T-helper 17 cell (primary cell): ENCODE measurements around the gene CMKLR1. TPM values are rescaled to one million over a fixed set of nuclear protein-coding genes. Genes with fewer than 3 reads are reported as not detected.

Source experiments
- ATAC-seq: fragments of 150-1000 bp; cut with Tn5 transposase; 2 replicates; pipeline ENCODE4 v1.10.0; 2021; ENCODE audit warnings: mild to moderate bottlenecking, moderate library complexity
- DNase-seq, 3 donors: peaks; one replicate each; pipeline versions ENCODE4 v3.0.0 to v3.0.0-alpha.2; 2020 to 2021
- H3K9me3 ChIP-seq: one replicate; pipeline ENCODE4 v1.7.0; 2013; ENCODE audit warnings: low read length, mild to moderate bottlenecking; ENCODE audit not compliant: control insufficient read depth, poor library complexity, severe bottlenecking
- H3K27ac Mint-ChIP-seq: one replicate; pipeline ENCODE4 v1.8.0; 2022; ENCODE audit warnings: mild to moderate bottlenecking, moderate library complexity, mixed read lengths
- H3K27me3 Mint-ChIP-seq: one replicate; pipeline ENCODE4 v1.8.0; 2022; ENCODE audit warnings: mixed read lengths
- H3K36me3 Mint-ChIP-seq: one replicate; pipeline ENCODE4 v1.8.0; 2022; ENCODE audit warnings: low read depth, mixed read lengths
- H3K4me1 Mint-ChIP-seq: one replicate; pipeline ENCODE4 v1.8.0; 2022; ENCODE audit warnings: mild to moderate bottlenecking, mixed read lengths
- H3K4me3 Mint-ChIP-seq: one replicate; pipeline ENCODE4 v1.8.0; 2022; ENCODE audit warnings: mild to moderate bottlenecking, moderate library complexity, mixed read lengths
- total RNA-seq, 4 donors: library from RNA in 2 of 4; stranded (reverse) in 2 of 4; gene quantifications; one replicate each; pipeline ENCODE4 v1.2.3 and lab custom pipeline; 2022 to 2026

Gene CMKLR1
- total RNA-seq, 2 donors from 2014 or later: 0.22 TPM; not detected in 1

GRCh38 chr12:108265505-108265904 lies 73.6 kb downstream of the CMKLR1 start:
- Mint-ChIP-seq H3K36me3 (no peaks in the 10 kb centered on the region), H3K27me3 (peaks cover 10% of the 10 kb centered on the region), H3K4me1 (no peaks in the 10 kb centered on the region), H3K27ac (no peak overlapping the region), H3K4me3 (no peak overlapping the region)
- peaks cover 2% of the 10 kb centered on the region for H3K9me3 ChIP-seq
- ATAC-seq (no peak), DNase-seq (no peak)

- no peak for DNase-seq
- peaks cover under 1% of the 10 kb centered on the region for H3K27me3 Mint-ChIP-seq
- no peak for ATAC-seq
- no peaks in the 10 kb centered on the region for H3K4me1 Mint-ChIP-seq
- no peak overlapping the region for H3K4me3 Mint-ChIP-seq
- H3K9me3 ChIP-seq: peaks cover 4% of the 10 kb centered on the region
- no peak overlapping the region for H3K27ac Mint-ChIP-seq
- no peaks in the 10 kb centered on the region for H3K36me3 Mint-ChIP-seq
These were observed 78.1 kb downstream of the CMKLR1 start for GRCh38 chr12:108260969-108261368.

DNA sequence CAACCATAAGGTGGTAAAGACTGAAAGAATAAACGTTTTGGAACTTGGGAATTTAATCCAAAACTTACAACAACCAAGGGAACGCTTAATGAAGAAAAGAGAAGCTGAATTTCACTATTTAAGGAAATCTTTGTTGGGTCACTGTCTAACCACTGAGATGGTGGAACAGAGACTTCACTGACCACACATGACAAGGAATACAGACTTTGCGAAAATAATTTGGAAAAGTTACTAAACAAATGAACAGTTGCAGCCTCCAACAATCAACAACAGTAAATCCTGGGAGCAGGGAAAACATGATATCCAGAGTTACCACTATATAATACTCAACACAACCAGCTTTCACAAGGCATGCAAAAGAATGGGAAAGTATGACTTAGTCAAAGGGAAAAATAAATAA lies 79.1 kb downstream of the CMKLR1 start:
- Mint-ChIP-seq H3K27me3 (no peaks in the 10 kb centered on the region), H3K4me3 (no peak overlapping the region), H3K36me3 (no peaks in the 10 kb centered on the region), H3K4me1 (no peaks in the 10 kb centered on the region), H3K27ac (no peak overlapping the region)
- no peak for DNase-seq
- no peak for ATAC-seq
- peaks cover 4% of the 10 kb centered on the region for H3K9me3 ChIP-seq

GRCh38 chr12:108257610-108258106 lies 81.5 kb downstream of the CMKLR1 start:
- Mint-ChIP-seq H3K4me3 (no peak overlapping the region), H3K27ac (no peak overlapping the region), H3K4me1 (no peaks in the 10 kb centered on the region), H3K36me3 (peaks cover 2% of the 10 kb centered on the region), H3K27me3 (peaks cover 7% of the 10 kb centered on the region)
- ATAC-seq: no peak
- DNase-seq: no peak
- H3K9me3 ChIP-seq: peaks cover 4% of the 10 kb centered on the region

GRCh38 chr12:108257004-108257403 lies 82.1 kb downstream of the CMKLR1 start:
- Mint-ChIP-seq H3K27ac (no peak overlapping the region), H3K4me3 (no peak overlapping the region), H3K36me3 (peaks cover 2% of the 10 kb centered on the region), H3K4me1 (no peaks in the 10 kb centered on the region), H3K27me3 (peaks cover 13% of the 10 kb centered on the region)
- H3K9me3 ChIP-seq: peaks cover 4% of the 10 kb centered on the region
- DNase-seq (no peak), ATAC-seq (no peak)

DNA sequence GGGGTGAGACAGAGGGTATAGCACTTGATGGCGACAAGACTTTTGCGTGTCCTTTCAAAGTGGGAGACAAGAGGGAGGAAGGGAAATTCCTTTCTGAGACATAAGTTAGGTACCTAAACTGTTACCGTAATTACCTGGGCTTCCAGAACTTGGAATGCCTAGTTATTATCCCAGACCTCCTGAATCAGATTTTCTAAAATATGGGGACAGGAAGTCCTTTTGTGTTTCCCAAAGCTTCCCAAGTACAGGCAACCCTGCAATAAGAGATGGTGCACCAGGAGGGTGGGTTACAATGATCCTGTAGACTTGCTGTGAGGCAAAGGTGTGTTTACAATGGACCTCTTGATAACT lies 83.9 kb downstream of the CMKLR1 start:
- Mint-ChIP-seq H3K4me1 (no peaks in the 10 kb centered on the region), H3K27me3 (peaks cover 30% of the 10 kb centered on the region), H3K27ac (no peak overlapping the region), H3K4me3 (no peak overlapping the region), H3K36me3 (peaks cover 6% of the 10 kb centered on the region)
- ATAC-seq (no peak), DNase-seq (no peak)
- no peaks in the 10 kb centered on the region for H3K9me3 ChIP-seq

DNA sequence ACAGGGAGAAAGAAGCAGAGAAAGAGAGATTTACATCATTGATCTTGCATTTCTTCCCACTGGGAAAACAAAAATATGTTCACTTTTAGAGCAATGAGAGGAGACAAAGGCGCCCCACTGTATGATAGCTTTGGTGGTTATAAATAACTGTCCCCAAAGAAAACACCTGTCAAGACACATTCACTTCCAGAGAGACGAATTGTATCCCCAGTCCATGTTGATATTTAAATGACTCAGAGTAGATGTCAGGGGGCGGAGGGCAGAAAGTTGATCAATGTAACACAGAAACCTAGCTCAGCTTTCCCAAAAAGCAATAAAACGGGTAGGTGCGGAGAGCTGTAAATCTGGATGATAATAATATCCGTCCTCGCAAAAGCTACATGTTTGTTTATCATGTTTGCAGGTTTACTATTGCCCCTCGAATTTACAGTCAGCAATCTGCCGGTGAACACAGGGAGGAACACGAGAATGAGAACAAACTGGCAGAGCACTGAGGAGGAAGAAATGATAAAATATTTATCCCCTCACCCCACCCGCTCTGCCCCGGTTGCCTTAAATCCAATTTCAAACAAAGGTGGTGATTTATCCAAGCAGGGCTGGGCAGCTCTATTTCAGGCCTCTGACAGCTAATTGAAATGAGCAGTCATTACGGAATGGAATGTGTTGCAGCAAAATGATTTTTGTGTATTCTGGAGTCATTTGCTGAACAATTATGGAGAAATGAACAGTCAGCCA lies 84.4 kb downstream of the CMKLR1 start:
- no peaks in the 10 kb centered on the region for H3K9me3 ChIP-seq
- Mint-ChIP-seq H3K4me3 (no peak overlapping the region), H3K27me3 (peaks cover 36% of the 10 kb centered on the region), H3K4me1 (no peaks in the 10 kb centered on the region), H3K36me3 (peaks cover 6% of the 10 kb centered on the region), H3K27ac (no peak overlapping the region)
- no peak for ATAC-seq
- no peak for DNase-seq

GRCh38 chr12:108254030-108254429 lies 85.1 kb downstream of the CMKLR1 start:
- Mint-ChIP-seq H3K4me1 (no peaks in the 10 kb centered on the region), H3K36me3 (peaks cover 6% of the 10 kb centered on the region), H3K27ac (no peak overlapping the region), H3K4me3 (no peak overlapping the region), H3K27me3 (peaks cover 41% of the 10 kb centered on the region)
- DNase-seq (no peak), ATAC-seq (no peak)
- H3K9me3 ChIP-seq: no peaks in the 10 kb centered on the region

DNA sequence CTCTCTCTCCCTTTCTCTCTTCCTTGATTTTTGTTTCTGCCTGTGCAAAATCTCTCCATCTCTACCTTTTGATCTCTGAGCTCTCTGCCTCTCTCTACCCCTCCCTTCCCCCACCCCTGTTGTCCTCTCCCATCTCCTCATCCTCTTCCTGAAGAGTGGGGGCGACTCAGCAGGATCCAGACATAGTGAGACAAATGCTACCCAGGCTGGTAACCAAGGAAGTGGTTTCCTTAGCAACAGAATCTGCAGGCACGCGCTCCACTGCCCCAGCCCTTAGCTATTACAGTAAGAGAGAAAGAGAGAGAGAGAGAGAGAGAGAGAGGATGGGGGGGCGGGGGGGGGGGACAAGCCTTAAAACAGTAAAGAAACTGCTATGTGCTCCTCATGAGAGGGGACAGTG lies 85.6 kb downstream of the CMKLR1 start:
- no peak for ATAC-seq
- Mint-ChIP-seq H3K27ac (no peak overlapping the region), H3K27me3 (peaks cover 46% of the 10 kb centered on the region), H3K4me1 (no peaks in the 10 kb centered on the region), H3K36me3 (peaks cover 6% of the 10 kb centered on the region), H3K4me3 (no peak overlapping the region)
- DNase-seq: no peak
- H3K9me3 ChIP-seq: no peaks in the 10 kb centered on the region

- Mint-ChIP-seq H3K4me3 (no peak overlapping the region), H3K36me3 (peaks cover 6% of the 10 kb centered on the region), H3K4me1 (no peaks in the 10 kb centered on the region), H3K27ac (no peak overlapping the region), H3K27me3 (peaks cover 52% of the 10 kb centered on the region)
- no peak for DNase-seq
- H3K9me3 ChIP-seq: no peaks in the 10 kb centered on the region
- ATAC-seq: no peak
These were observed 86.6 kb downstream of the CMKLR1 start for GRCh38 chr12:108252523-108252922.

DNA sequence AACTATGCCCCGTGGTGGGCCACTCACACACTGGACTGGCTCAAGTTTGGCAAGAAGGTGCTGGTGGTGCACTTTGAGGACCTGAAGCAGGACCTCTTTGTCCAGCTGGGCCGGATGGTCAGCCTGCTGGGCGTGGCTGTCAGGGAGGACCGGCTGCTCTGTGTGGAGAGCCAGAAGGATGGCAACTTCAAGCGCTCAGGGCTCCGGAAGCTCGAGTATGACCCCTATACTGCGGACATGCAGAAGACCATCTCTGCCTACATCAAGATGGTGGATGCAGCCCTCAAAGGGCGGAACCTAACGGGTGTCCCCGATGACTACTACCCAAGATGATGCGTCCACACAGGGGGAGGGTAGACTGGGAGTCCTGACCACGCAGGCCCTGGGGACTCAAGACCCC lies 91.1 kb downstream of the CMKLR1 start:
- peaks cover 66% of the 10 kb centered on the region for H3K27me3 Mint-ChIP-seq
- H3K4me1 Mint-ChIP-seq: no peaks in the 10 kb centered on the region
- peaks cover 5% of the 10 kb centered on the region for H3K36me3 Mint-ChIP-seq
- no peaks in the 10 kb centered on the region for H3K9me3 ChIP-seq
- H3K27ac Mint-ChIP-seq: no peak overlapping the region
- no peak for ATAC-seq
- DNase-seq: no peak
- H3K4me3 Mint-ChIP-seq: no peak overlapping the region

DNA sequence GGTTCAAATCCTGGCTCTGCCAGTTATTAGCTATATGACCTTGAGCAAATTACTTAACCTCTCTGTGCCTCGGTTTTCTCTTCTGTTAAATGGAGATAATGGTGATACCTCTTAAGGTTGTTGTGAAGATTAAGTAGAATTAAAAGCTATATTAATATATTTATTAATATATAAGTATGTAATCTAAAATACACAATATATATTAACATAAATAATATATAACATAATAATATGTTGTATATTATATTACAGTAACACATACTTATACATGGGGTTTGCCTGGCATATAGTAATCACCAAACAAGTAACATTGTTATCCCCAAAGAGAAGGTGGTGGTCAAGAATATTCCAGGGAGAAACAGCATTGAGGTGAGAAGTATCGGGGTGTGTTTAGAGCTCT lies 92.0 kb downstream of the CMKLR1 start:
- peaks cover 61% of the 10 kb centered on the region for H3K27me3 Mint-ChIP-seq
- no peak overlapping the region for H3K27ac Mint-ChIP-seq
- H3K36me3 Mint-ChIP-seq: peaks cover 5% of the 10 kb centered on the region
- no peak overlapping the region for H3K4me3 Mint-ChIP-seq
- H3K9me3 ChIP-seq: no peaks in the 10 kb centered on the region
- no peaks in the 10 kb centered on the region for H3K4me1 Mint-ChIP-seq
- no peak for DNase-seq
- ATAC-seq: no peak

- H3K4me1 Mint-ChIP-seq: no peaks in the 10 kb centered on the region
These were observed 97.0 kb downstream of the CMKLR1 start for GRCh38 chr12:108241986-108242703.

GRCh38 chr12:108240928-108241327 lies 98.2 kb downstream of the CMKLR1 start:
- Mint-ChIP-seq H3K27me3 (peaks cover 38% of the 10 kb centered on the region), H3K36me3 (no peaks in the 10 kb centered on the region), H3K27ac (no peak overlapping the region), H3K4me1 (no peaks in the 10 kb centered on the region), H3K4me3 (no peak overlapping the region)
- no peak for ATAC-seq
- no peaks in the 10 kb centered on the region for H3K9me3 ChIP-seq
- DNase-seq: no peak

More at GRCh38 chr12:108241986-108242703, 97.0 kb downstream of the CMKLR1 start:
- Mint-ChIP-seq H3K27ac (no peak overlapping the region), H3K27me3 (peaks cover 38% of the 10 kb centered on the region), H3K4me3 (no peak overlapping the region), H3K36me3 (no peaks in the 10 kb centered on the region)
- DNase-seq (no peak), ATAC-seq (no peak)
- H3K9me3 ChIP-seq: no peaks in the 10 kb centered on the region
